ENCODE measurements around the gene KCNIP4.

DNA sequence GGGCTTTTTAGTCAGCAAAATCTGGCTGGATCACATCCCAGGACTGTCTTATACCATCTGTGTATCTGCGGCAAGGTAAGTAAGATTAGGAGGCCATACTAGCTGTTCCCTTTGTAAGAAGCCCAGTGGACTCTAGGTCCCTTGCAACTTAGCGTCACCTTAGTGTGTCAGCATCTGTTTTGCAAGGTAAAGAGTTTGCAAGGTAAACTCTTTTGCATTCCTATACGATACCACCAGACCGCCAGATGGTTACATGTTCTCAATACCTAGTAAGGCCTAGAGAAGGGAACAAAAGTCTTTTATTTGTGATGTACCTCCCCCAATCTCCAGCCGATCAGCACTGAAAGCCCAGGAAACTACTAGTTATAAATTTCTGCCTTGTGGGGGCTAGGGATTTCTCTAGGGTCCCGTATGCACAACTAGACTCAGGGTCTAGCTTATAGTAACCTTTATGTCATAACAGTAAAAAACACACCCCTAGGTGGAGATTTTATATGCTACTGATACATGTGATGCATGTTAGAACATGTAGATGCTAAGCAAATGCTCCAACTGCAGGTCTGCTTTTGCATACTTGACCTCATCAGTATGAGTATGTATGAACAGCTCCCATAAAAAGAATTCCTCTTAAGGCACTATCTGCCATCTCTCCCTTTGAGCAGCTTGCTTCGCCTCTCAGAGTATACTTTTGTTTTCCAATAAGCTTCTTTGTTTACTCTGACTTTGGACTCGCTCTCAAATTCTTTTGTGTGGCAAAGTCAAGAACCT, 78.4 kb downstream of the KCNIP4 start:
- TF ChIP-seq, protein P1, sequence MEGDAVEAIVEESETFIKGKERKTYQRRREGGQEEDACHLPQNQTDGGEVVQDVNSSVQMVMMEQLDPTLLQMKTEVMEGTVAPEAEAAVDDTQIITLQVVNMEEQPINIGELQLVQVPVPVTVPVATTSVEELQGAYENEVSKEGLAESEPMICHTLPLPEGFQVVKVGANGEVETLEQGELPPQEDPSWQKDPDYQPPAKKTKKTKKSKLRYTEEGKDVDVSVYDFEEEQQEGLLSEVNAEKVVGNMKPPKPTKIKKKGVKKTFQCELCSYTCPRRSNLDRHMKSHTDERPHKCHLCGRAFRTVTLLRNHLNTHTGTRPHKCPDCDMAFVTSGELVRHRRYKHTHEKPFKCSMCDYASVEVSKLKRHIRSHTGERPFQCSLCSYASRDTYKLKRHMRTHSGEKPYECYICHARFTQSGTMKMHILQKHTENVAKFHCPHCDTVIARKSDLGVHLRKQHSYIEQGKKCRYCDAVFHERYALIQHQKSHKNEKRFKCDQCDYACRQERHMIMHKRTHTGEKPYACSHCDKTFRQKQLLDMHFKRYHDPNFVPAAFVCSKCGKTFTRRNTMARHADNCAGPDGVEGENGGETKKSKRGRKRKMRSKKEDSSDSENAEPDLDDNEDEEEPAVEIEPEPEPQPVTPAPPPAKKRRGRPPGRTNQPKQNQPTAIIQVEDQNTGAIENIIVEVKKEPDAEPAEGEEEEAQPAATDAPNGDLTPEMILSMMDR (IDR thresholded peaks at IDR 0.05) = no peak
- TF ChIP-seq POLR2A (IDR thresholded peaks at IDR 0.05) (no peak), EP300 (IDR thresholded peaks at IDR 0.05) (no peak)

All from tibial nerve (tissue), 4 donors.